ENCODE data around the gene GNAI2.

DNA sequence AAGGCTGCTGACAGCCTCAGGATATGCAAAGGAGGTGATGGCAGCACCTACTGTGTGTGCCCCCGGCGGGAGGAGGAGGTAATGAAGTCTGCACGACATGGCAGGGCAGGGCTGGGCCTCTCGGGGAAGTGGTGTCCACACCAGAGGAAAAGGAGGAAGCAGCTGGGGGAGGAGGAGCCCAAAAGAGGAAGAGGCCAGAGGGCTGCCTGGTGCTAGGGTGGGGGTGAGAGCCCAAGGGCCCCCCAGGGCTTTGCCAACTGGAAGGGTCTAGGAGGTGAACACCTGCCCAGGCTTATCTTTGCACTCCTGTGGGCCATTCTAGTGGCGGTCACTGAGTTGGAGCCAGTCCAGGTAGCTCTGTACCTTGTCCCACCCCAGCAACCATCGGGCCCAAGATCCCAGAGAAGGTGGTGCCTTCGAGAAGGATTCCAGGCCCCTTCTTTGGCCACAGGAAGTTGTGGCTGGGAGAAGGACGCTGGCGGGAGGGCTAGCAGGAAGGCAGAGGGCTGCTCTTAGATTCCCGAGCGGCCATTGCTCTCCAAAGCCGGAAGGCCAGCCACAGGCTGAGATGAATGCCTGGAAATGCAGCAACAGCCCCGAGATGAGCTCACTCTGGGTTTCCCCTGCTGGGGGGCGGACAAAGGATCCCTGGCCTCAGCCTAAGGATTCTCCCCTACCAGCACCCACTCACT lies 7.0 kb downstream of the GNAI2 start:
- no peak for TF ChIP-seq POLR2A (IDR thresholded peaks at IDR 0.05)
- TF ChIP-seq, protein P1, sequence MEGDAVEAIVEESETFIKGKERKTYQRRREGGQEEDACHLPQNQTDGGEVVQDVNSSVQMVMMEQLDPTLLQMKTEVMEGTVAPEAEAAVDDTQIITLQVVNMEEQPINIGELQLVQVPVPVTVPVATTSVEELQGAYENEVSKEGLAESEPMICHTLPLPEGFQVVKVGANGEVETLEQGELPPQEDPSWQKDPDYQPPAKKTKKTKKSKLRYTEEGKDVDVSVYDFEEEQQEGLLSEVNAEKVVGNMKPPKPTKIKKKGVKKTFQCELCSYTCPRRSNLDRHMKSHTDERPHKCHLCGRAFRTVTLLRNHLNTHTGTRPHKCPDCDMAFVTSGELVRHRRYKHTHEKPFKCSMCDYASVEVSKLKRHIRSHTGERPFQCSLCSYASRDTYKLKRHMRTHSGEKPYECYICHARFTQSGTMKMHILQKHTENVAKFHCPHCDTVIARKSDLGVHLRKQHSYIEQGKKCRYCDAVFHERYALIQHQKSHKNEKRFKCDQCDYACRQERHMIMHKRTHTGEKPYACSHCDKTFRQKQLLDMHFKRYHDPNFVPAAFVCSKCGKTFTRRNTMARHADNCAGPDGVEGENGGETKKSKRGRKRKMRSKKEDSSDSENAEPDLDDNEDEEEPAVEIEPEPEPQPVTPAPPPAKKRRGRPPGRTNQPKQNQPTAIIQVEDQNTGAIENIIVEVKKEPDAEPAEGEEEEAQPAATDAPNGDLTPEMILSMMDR (IDR thresholded peaks at IDR 0.05), result no peak
- no peak for TF ChIP-seq EP300 (IDR thresholded peaks at IDR 0.05; ENCODE audit: low read depth)
- no peak for TF ChIP-seq POLR2AphosphoS5 (IDR thresholded peaks at IDR 0.05)

Data from transverse colon (tissue), 4 donors.